ENCODE results near the gene MFSD12.
"Not testable (repeated sequence)": the region's sequence is repeated elsewhere in the genome, so short reads cannot be mapped to it uniquely, and the experiment has no call there.

MFSD12 gene

GRCh38 chr19:3536429-3537100 is 20.8 kb downstream of the MFSD12 start:
- peak in 10 of 14 donors; percentile 18 to 83 (median 48) for DNase-seq

DNA sequence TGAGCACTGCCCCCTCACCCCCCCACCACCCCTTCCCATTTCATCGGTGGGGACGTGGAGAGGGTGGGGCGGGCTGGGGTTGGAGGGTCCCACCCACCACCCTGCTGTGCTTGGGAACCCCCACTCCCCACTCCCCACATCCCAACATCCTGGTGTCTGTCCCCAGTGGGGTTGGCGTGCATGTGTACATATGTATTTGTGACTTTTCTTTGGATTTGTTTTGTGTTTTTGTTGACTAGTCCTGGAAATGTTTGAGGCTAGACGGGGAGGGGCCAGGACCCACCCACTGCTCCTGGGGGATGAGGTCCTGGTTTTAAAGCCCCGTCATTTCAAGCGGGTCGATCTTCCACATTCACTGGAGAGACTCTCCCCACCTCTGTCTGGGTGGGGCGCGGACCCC is 21.4 kb downstream of the MFSD12 start:
- no peak for DNase-seq

GRCh38 chr19:3535563-3535965 is 21.8 kb downstream of the MFSD12 start:
- DNase-seq: no peak

DNA sequence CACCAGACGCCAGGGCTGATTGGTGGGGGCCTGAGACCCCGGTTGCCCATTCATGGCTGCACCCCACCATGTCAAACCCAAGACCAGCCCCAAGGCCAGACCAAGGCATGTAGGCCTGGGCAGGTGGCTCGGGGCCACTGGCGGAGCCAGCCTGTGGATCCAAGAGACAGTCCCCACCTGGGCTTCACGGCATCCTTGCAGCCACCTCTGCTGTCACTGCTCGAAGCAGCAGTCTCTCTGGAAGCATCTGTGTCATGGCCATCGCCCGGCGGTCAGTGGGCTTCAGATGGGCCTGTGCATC is 22.2 kb downstream of the MFSD12 start:
- no peak for DNase-seq

DNA sequence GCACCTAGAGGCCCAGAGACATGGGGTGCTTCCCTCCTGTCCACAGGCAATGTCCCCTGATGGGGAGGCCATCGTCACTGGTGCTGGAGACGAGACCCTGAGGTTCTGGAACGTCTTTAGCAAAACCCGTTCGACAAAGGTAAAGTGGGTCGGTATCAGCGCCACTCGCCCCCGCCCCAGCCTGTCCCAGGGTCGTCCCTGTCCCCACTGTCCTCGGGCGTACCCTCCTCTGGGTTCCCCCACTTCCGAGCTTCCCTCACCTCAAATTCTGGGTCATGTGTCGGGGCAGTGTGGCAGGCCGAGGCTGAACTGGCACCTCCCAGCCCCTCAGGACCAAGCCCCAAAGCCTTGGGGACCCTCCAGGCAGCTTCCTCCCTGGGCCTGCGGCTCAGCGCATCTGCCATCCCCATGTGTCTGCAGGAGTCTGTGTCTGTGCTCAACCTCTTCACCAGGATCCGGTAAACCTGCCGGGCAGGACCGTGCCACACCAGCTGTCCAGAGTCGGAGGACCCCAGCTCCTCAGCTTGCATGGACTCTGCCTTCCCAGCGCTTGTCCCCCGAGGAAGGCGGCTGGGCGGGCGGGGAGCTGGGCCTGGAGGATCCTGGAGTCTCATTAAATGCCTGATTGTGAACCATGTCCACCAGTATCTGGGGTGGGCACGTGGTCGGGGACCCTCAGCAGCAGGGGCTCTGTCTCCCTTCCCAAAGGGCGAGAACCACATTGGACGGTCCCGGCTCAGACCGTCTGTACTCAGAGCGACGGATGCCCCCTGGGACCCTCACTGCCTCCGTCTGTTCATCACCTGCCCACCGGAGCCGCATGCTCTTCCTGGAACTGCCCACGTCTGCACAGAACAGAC is 22.8 kb downstream of the MFSD12 start:
- DNase-seq: no peak

DNA sequence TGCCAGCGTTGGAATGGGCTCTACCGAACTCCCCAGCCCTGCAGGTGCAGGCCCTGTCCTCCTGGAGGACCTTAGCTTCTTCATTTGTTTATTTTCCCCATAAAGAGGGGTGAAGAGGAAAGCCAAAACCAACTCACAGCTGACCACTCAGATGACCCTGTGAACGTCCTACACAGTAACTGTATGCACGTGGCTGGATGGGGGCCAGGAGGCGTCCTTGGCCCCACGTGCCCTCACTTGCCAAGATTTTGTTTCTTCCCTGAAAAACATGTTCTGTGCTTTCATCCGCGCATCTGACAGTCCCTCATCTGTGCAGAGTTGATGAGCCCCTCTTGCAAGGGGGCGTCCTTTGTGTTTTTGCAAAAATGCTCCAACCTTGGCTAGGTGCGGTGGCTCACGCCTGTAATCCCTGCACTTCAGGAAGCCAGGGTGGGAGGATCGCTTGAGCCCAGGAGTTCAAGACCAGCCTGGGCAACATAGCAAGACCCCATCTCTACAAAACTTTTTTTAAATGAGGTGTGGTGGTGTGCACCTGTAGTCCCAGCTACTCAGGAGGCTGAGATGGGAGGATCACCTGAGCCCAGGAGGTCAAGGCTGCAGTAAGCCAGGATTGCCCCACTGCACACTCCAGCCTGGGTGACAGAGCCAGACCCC is 23.7 kb downstream of the MFSD12 start:
- no peak for DNase-seq

- DNase-seq: no peak
These were observed 24.4 kb downstream of the MFSD12 start for GRCh38 chr19:3533033-3533432.

GRCh38 chr19:3532154-3532786 is 25.1 kb downstream of the MFSD12 start:
- DNase-seq: no peak

- DNase-seq: no peak
These were observed 25.7 kb downstream of the MFSD12 start for GRCh38 chr19:3531716-3532115.

DNA sequence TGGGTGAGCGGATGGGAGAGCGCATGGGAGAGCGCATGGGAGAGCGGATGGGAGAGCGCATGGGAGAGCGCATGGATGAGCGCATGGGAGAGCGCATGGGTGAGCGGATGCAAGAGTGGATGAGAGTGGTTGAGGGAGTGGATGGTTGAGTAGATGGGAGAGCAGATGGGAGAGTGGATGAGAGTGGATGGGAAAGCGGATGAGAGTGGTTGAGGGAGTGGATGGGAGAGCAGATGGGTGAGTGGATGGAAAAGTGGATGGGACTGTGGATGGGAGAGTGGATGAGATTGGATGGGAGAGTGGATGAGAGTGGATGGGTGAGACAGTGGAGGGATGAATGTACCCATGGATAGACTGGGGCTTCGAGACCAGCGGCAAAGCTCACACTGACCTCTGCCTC is 27.0 kb downstream of the MFSD12 start:
- no peak for DNase-seq

GRCh38 chr19:3529299-3529698 is 28.1 kb downstream of the MFSD12 start:
- DNase-seq: not testable (repeated sequence)

- no peak for DNase-seq
These were observed 28.7 kb downstream of the MFSD12 start for GRCh38 chr19:3528539-3529211.

DNA sequence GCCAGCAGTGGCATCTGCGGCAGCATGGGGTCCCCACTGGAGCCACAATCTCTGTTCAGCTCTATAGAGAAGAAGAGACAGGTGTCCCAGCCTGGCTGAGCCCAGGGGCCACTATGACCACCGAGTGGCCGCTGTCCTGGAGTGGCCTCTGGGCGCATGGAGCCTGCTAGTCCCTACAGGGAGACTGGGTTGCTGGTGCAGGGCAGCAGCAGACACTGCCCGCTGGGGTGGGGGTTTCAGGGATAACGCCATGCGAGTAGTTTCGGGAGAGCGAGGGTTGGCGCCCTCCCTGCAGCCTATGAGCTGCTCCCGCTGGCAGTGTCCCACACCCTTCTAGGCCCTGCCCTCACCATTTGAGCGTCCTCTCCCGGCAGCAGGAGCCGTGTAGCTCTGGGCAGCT is 29.3 kb downstream of the MFSD12 start:
- DNase-seq: no peak

- no peak for DNase-seq
These were observed 30.0 kb downstream of the MFSD12 start for GRCh38 chr19:3527238-3527910.

GRCh38 chr19:3526507-3527237 is 30.7 kb downstream of the MFSD12 start:
- DNase-seq: no peak

GRCh38 chr19:3524904-3525451 is 32.4 kb downstream of the MFSD12 start:
- DNase-seq: no peak

DNA sequence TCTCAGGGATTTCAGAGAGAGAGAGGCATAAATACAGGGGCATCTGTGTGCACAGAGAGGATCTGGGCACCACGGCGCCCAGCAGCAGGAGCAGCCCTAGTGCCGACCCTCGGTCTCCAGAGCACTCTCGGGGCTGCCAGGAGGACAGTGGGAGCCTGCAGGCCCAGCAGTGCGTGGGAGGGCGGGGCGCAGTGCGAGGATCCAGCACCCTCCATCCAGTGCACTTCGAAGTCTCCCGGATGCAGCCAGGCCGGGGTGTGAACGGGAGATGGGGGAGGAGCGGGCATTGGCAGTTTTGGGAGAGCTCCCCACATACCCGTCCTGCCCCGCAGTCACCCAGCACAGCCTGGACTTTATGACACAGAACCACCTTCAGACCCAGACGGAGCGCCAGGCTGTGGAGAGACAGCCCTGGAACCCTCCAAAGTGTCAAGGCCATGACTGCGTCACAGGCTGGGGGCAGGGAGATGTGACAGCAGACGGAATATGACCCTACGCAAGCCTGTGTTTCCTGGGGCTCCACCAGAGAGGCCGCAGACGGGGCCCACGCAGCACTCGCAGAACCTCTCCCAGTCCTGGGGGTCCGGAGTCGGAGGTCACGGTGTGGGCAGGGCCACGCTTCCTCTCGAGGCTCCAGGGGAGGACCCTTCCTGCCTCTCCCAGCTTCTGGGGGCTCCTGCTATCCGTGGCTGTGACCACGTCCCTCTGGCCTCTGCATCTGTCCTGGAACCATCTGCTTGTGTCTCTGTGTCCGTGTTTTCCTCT is 33.1 kb downstream of the MFSD12 start:
- no peak for DNase-seq

- DNase-seq: no peak
These were observed 33.9 kb downstream of the MFSD12 start for GRCh38 chr19:3523361-3524077.
